HL-60 (cell line): ENCODE measurements around the gene TNFRSF21.

Experiments used
- GABPA ChIP-seq: IDR thresholded peaks from 2 replicates; pipeline ENCODE4 v1.6.1; 2012; ENCODE audit warnings: low read depth
- POLR2AphosphoS5 ChIP-seq: IDR thresholded peaks from 2 replicates; pipeline ENCODE4 v1.6.1; 2012; ENCODE audit warnings: low read depth
- SPI1 ChIP-seq: IDR thresholded peaks from 2 replicates; pipeline ENCODE4 v1.6.1; 2012; ENCODE audit warnings: low read depth, mild to moderate bottlenecking, borderline replicate concordance
- TF ChIP-seq, protein P1 (sequence below): IDR thresholded peaks from one replicate; pipeline ENCODE4 v1.5.1; 2011; ENCODE audit warnings: low read length, control low read depth, inconsistent platforms; ENCODE audit not compliant: insufficient read depth
- TF ChIP-seq, protein P2 (sequence below): IDR thresholded peaks from 2 replicates; pipeline ENCODE4 v1.6.1; 2012; ENCODE audit warnings: low read depth; ENCODE audit not compliant: insufficient replicate concordance

DNA sequence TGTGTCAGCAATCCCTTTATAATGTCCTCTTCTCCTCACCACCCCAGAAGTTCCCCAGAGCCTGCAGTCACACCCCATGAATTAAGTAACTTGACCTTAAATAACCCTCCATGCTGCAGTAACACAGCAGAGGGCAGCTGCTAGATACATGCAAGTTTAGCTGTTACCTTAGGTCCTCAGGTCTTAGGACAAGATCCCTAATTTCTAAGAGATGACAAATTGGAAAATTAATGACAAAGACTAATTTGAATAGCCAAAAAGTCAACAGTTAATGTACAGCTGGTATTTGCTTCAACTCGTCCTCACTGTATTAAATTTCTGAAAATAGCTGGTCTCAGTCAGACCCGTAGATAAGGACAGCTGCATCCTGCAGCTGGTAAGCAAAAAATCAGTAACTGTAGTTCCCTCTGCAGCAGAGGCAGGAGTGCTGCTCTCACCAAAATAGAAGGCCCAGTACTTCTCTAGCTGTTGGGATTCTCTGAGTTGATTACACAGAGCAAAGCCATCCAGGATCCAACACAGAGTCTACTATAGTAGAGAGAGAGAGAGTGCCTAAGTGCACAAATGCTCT, 62.4 kb downstream of the TNFRSF21 start:
- TF ChIP-seq, protein P1, sequence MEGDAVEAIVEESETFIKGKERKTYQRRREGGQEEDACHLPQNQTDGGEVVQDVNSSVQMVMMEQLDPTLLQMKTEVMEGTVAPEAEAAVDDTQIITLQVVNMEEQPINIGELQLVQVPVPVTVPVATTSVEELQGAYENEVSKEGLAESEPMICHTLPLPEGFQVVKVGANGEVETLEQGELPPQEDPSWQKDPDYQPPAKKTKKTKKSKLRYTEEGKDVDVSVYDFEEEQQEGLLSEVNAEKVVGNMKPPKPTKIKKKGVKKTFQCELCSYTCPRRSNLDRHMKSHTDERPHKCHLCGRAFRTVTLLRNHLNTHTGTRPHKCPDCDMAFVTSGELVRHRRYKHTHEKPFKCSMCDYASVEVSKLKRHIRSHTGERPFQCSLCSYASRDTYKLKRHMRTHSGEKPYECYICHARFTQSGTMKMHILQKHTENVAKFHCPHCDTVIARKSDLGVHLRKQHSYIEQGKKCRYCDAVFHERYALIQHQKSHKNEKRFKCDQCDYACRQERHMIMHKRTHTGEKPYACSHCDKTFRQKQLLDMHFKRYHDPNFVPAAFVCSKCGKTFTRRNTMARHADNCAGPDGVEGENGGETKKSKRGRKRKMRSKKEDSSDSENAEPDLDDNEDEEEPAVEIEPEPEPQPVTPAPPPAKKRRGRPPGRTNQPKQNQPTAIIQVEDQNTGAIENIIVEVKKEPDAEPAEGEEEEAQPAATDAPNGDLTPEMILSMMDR, result no peak
- no peak for TF ChIP-seq POLR2AphosphoS5
- TF ChIP-seq, protein P2, sequence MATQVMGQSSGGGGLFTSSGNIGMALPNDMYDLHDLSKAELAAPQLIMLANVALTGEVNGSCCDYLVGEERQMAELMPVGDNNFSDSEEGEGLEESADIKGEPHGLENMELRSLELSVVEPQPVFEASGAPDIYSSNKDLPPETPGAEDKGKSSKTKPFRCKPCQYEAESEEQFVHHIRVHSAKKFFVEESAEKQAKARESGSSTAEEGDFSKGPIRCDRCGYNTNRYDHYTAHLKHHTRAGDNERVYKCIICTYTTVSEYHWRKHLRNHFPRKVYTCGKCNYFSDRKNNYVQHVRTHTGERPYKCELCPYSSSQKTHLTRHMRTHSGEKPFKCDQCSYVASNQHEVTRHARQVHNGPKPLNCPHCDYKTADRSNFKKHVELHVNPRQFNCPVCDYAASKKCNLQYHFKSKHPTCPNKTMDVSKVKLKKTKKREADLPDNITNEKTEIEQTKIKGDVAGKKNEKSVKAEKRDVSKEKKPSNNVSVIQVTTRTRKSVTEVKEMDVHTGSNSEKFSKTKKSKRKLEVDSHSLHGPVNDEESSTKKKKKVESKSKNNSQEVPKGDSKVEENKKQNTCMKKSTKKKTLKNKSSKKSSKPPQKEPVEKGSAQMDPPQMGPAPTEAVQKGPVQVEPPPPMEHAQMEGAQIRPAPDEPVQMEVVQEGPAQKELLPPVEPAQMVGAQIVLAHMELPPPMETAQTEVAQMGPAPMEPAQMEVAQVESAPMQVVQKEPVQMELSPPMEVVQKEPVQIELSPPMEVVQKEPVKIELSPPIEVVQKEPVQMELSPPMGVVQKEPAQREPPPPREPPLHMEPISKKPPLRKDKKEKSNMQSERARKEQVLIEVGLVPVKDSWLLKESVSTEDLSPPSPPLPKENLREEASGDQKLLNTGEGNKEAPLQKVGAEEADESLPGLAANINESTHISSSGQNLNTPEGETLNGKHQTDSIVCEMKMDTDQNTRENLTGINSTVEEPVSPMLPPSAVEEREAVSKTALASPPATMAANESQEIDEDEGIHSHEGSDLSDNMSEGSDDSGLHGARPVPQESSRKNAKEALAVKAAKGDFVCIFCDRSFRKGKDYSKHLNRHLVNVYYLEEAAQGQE, result no peak
- TF ChIP-seq SPI1, result no peak
- TF ChIP-seq GABPA, result no peak
